ENCODE results near the gene AFF1. TPM values are rescaled to one million over a fixed set of nuclear protein-coding genes. Genes with fewer than 3 reads are reported as not detected.
A peak's percentile ranks its signal among the peaks of the same experiment; 100 is the strongest.

AFF1 gene
- total RNA-seq, 1 experiment from 2014 or later, result 23.9 TPM

- ChIA-PET CTCF (interaction anchor here (1.2 kb wide), 1 partner anchor 400 kb away, joined by 5 read pairs; no protein-coding TSS in a partner anchor), POLR2A (no interaction called here)
- no peak for TF ChIP-seq REST (IDR thresholded peaks at IDR 0.05; ENCODE audit: insufficient read depth in 1 of 2, low read depth in 2 of 2, low read length in 1 of 2)
- TF ChIP-seq, protein P1, sequence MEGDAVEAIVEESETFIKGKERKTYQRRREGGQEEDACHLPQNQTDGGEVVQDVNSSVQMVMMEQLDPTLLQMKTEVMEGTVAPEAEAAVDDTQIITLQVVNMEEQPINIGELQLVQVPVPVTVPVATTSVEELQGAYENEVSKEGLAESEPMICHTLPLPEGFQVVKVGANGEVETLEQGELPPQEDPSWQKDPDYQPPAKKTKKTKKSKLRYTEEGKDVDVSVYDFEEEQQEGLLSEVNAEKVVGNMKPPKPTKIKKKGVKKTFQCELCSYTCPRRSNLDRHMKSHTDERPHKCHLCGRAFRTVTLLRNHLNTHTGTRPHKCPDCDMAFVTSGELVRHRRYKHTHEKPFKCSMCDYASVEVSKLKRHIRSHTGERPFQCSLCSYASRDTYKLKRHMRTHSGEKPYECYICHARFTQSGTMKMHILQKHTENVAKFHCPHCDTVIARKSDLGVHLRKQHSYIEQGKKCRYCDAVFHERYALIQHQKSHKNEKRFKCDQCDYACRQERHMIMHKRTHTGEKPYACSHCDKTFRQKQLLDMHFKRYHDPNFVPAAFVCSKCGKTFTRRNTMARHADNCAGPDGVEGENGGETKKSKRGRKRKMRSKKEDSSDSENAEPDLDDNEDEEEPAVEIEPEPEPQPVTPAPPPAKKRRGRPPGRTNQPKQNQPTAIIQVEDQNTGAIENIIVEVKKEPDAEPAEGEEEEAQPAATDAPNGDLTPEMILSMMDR (IDR thresholded peaks at IDR 0.05), result peak; percentile 52; the same call in 1 of the 2 replicates
- Histone ChIP-seq H3K4me3 (ENCODE audit: low read depth in 2 of 2, low read length in 2 of 2) (no peak overlapping the region), H3K4me1 (ENCODE audit: control insufficient read depth, insufficient read depth, low read length) (peaks cover 2% of the 10 kb centered on the region; the same call in 1 of the 2 replicates), H3K36me3 (ENCODE audit: control insufficient read depth, insufficient read depth, low read length) (no peaks in the 10 kb centered on the region), H3K9me3 (ENCODE audit: control insufficient read depth, insufficient read depth, low read depth, low read length) (no peaks in the 10 kb centered on the region), H3K27ac (ENCODE audit: low read length) (no peak overlapping the region), H3K27me3 (ENCODE audit: control insufficient read depth, insufficient read depth, low read length) (no peaks in the 10 kb centered on the region)
- DNase-seq (ENCODE audit: low read depth, low spot score) (peak; percentile 38), ATAC-seq (no peak; the same call in 1 of the 2 replicates)
- BruUV-seq (replicated peaks), result no TSS peak
- in situ Hi-C loops (cut with HindIII; ENCODE audit: low pct_unique_long_range_greater_than_20kb, low sequenced_read_pairs) (no loop called here), intact Hi-C loops (cut with micrococcal nuclease; ENCODE audit: unreplicated experiment) (loop anchor here (1.0 kb wide), 1 partner anchor 398 kb away; no protein-coding TSS in a partner anchor)
These were observed 38.9 kb upstream of the AFF1 start for GRCh38 chr4:86895692-86896488.

DNA sequence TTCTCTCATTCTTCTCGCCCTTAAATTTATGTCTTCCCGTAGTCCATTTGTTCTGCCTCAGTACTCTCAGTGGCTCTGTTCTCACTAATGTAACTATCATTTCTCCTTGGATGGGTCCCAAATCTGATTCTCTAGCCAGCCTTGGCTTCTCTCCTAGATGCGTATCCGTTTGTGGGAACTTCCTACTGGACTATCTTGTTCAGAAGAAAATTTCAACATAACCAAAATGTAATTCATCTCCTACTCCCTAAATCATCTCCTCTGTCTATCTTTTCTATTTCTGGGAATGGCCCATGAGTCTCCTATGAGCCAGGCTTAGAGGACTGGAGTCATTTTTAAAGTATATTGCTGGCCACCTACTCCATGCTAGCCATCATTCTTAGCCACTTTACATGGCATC lies 38.2 kb upstream of the AFF1 start:
- Histone ChIP-seq H3K27ac (ENCODE audit: low read length) (no peak overlapping the region), H3K9me3 (ENCODE audit: control insufficient read depth, insufficient read depth, low read depth, low read length) (no peaks in the 10 kb centered on the region), H3K4me3 (ENCODE audit: low read depth in 2 of 2, low read length in 2 of 2) (no peak overlapping the region), H3K27me3 (ENCODE audit: control insufficient read depth, insufficient read depth, low read length) (no peaks in the 10 kb centered on the region), H3K36me3 (ENCODE audit: control insufficient read depth, insufficient read depth, low read length) (no peaks in the 10 kb centered on the region), H3K4me1 (ENCODE audit: control insufficient read depth, insufficient read depth, low read length) (0 out of 2 replicates have a peak, but pooled peaks cover 2% of the 10 kb centered on the region)
- intact Hi-C loops (cut with micrococcal nuclease; ENCODE audit: unreplicated experiment), result no loop called here
- TF ChIP-seq POLR2AphosphoS5 (IDR thresholded peaks at IDR 0.05; ENCODE audit: low read depth, low read length), result no peak
- TF ChIP-seq SIN3A (IDR thresholded peaks at IDR 0.05; ENCODE audit: borderline replicate concordance, insufficient read depth, low read depth, low read length), result no peak
- TF ChIP-seq TCF7L2 (IDR thresholded peaks at IDR 0.05; ENCODE audit: low read depth, low read length), result no peak
- no peak for TF ChIP-seq REST (IDR thresholded peaks at IDR 0.05; ENCODE audit: insufficient read depth in 1 of 2, low read depth in 2 of 2, low read length in 1 of 2)
- TF ChIP-seq, protein P1 (IDR thresholded peaks at IDR 0.05), result no peak
- no TSS peak for BruUV-seq (replicated peaks)
- DNase-seq (ENCODE audit: low read depth, low spot score) (no peak), ATAC-seq (no peak)
- ChIA-PET POLR2A (no interaction called here), CTCF (no interaction called here)
- in situ Hi-C loops (cut with HindIII; ENCODE audit: low pct_unique_long_range_greater_than_20kb, low sequenced_read_pairs), result no loop called here

Measured in Panc1 (cell line).